NB4 (cell line): Measurements from ENCODE around the gene DLG2.

ENCODE experiments used
- MAX ChIP-seq: IDR thresholded peaks from 2 replicates; pipeline ENCODE4 v1.6.1; 2011; ENCODE audit warnings: low read depth, low read length
- MYC ChIP-seq: IDR thresholded peaks from 2 replicates; pipeline ENCODE4 v1.6.1; 2011; ENCODE audit warnings: low read depth, low read length
- POLR2A ChIP-seq: IDR thresholded peaks from 2 replicates; pipeline ENCODE4 v1.6.1; 2011; ENCODE audit warnings: mild to moderate bottlenecking; ENCODE audit not compliant: insufficient read length; ENCODE audit errors: extremely low read depth
- TF ChIP-seq, protein P1 (sequence below): IDR thresholded peaks from one replicate; pipeline ENCODE4 v1.5.1; 2012; ENCODE audit warnings: low read depth, low read length

DNA sequence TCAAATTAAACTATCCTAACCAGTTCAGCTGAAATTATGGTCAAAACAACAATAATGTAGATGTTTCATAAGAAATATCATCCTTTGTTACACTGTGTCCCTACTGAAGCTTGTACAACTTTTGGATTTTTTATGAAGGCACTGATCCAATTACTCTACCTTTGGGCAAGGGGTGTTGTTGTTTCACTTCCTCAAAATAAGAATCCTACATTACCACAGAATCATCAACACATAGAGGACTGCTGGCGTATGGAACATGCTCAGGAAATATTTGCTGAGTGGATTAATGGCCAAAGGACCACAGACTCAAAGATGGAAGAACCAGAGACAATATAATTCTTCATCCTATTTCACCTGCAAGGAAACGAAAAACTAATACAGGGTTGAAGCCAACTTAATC, 1433.4 kb downstream of the DLG2 start:
- TF ChIP-seq, protein P1, sequence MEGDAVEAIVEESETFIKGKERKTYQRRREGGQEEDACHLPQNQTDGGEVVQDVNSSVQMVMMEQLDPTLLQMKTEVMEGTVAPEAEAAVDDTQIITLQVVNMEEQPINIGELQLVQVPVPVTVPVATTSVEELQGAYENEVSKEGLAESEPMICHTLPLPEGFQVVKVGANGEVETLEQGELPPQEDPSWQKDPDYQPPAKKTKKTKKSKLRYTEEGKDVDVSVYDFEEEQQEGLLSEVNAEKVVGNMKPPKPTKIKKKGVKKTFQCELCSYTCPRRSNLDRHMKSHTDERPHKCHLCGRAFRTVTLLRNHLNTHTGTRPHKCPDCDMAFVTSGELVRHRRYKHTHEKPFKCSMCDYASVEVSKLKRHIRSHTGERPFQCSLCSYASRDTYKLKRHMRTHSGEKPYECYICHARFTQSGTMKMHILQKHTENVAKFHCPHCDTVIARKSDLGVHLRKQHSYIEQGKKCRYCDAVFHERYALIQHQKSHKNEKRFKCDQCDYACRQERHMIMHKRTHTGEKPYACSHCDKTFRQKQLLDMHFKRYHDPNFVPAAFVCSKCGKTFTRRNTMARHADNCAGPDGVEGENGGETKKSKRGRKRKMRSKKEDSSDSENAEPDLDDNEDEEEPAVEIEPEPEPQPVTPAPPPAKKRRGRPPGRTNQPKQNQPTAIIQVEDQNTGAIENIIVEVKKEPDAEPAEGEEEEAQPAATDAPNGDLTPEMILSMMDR = no peak
- TF ChIP-seq POLR2A (no peak), MAX (no peak), MYC (no peak)
